SJCRH30 (cell line): ENCODE data around the gene FTL. TPM values are rescaled to one million over a fixed set of nuclear protein-coding genes. Genes with fewer than 3 reads are reported as not detected.

Experiments
- DNase-seq, 2 experiments: peaks; one replicate each; pipeline ENCODE4 v3.0.0-alpha.2; 2015 to 2020
- H3K27ac ChIP-seq: fragments of 250-450 bp; sonication (Bioruptor Pico); 2 replicates; pipeline ENCODE4 v1.5.1; 2020; ENCODE audit warnings: mild to moderate bottlenecking, moderate library complexity
- H3K27me3 ChIP-seq: fragments of 250-450 bp; sonication (Bioruptor Pico); 2 replicates; pipeline ENCODE4 v1.5.1; 2020; ENCODE audit warnings: mild to moderate bottlenecking, moderate library complexity
- H3K36me3 ChIP-seq: fragments of 250-450 bp; sonication (Bioruptor Pico); 2 replicates; pipeline ENCODE4 v1.5.1; 2020; ENCODE audit warnings: mild to moderate bottlenecking, moderate library complexity
- H3K4me1 ChIP-seq: fragments of 250-450 bp; sonication (Bioruptor Pico); 2 replicates; pipeline ENCODE4 v1.5.1; 2020; ENCODE audit warnings: mild to moderate bottlenecking, moderate library complexity
- H3K4me3 ChIP-seq: fragments of 250-450 bp; sonication (Bioruptor Pico); 2 replicates; pipeline ENCODE4 v1.5.1; 2020; ENCODE audit warnings: mild to moderate bottlenecking, moderate library complexity
- H3K9me3 ChIP-seq: fragments of 250-450 bp; sonication (Bioruptor Pico); replicated peaks from 2 replicates; pipeline ENCODE4 v1.5.1; 2020; ENCODE audit warnings: mild to moderate bottlenecking, moderate library complexity
- total RNA-seq: library from RNA; depleted of rRNA; stranded (reverse); fragments of >200 nt; shearing (Covaris generic); gene quantifications from 2 replicates; pipeline ENCODE4 v1.2.3, GENCODE V29; 2014

FTL gene
- total RNA-seq, 1 experiment from 2014 or later: 1,133 TPM

DNA sequence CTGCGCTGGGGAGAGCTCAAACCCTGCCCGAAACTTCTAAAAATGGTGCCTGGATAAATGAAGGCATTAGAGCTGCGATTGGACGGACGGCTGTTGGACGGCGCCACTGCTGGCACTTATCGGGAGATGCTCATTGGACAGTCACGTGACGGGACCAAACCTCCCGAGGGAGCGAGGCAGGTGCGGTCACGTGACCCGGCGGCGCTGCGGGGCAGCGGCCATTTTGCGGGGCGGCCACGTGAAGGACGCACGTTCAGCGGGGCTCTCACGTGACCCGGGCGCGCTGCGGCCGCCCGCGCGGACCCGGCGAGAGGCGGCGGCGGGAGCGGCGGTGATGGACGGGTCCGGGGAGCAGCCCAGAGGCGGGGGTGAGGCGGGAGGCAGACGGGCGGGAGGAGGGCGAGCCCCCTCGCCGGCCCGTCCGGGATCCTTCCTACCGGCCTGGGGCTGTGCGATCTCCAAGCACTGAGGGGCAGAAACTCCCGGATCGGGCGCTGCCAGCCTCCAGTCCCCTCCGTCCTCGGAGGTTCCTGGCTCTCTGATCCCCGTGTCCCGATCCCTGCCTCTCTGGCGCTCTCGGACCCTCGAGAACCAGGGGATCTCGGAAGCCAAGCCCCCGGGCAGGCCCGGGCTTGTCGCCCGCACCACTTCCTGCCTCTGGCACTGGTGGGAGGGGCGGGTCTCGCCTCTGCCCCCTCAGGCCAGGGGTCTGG, 10.4 kb upstream of the FTL start, which contains the start of gene BAX:
BAX (plus strand) TSS at position 281 of the 713 bp plus-strand sequence; CDS start at position 335, 54 bp downstream.
- Histone ChIP-seq H3K27me3 (no peaks in the 10 kb centered on the region), H3K27ac (peak within 1 kb of the TSS; percentile 79), H3K4me3 (peak within 1 kb of the TSS; percentile 76), H3K36me3 (peaks cover 2% of the 10 kb centered on the region; the same call in 1 of the 2 replicates), H3K9me3 (no peaks in the 10 kb centered on the region), H3K4me1 (no peaks in the 10 kb centered on the region; the same call in 1 of the 2 replicates)
- peak; percentile 98 for DNase-seq

DNA sequence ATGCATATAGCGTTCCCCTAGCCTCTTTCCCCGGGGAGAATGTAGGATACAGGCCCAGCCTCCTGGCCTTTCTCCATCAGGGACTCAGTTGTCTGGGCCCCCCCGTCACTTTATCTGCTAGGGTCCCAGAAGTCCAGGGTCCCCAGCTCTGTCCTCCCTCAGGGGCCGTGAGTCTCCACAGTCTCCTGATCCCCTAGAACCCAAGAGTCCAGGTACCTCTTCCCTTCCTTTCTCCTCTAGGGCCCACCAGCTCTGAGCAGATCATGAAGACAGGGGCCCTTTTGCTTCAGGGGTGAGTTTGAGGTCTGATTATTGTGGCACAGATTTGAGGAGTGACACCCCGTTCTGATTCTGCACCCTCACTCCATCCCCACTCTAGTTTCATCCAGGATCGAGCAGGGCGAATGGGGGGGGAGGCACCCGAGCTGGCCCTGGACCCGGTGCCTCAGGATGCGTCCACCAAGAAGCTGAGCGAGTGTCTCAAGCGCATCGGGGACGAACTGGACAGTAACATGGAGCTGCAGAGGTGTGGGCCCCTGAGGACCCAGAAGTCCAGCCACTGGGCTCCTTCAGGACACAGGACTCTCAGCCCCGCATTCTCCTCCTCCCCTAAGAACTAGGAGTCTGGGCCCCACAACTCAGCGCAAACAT, 9.7 kb upstream of the FTL start:
- DNase-seq: no peak
- Histone ChIP-seq H3K36me3 (peaks cover 2% of the 10 kb centered on the region), H3K9me3 (no peaks in the 10 kb centered on the region), H3K4me1 (no peaks in the 10 kb centered on the region; the same call in 1 of the 2 replicates), H3K4me3 (peak overlapping the region; percentile 76), H3K27ac (peak overlapping the region; percentile 79), H3K27me3 (no peaks in the 10 kb centered on the region)

DNA sequence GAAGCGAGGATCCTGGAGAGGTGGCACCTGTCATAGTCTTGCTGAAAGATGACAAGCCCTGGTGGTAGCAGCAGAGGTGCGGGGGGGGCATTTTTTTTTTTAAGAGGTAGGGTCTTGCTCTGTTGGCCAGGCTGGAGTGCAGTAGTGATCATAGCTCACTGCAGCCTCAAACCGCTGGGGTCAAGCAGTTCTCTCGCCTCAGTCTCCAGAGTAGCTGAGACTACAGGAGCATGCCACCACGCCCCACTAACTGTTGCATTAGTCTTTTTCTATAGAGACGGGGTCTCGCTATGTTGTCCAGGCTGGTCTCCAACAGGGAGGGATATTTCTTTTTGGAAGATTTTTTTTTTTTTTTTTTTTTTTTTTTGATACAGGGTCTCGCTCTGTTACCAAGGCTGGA, 7.1 kb upstream of the FTL start:
- Histone ChIP-seq H3K4me3 (no peak overlapping the region), H3K36me3 (peaks cover 5% of the 10 kb centered on the region), H3K9me3 (no peaks in the 10 kb centered on the region), H3K27ac (no peak overlapping the region), H3K4me1 (peaks cover 5% of the 10 kb centered on the region; the same call in 1 of the 2 replicates), H3K27me3 (no peaks in the 10 kb centered on the region)
- DNase-seq: no peak

GRCh38 chr19:48959341-48960239, 5.5 kb upstream of the FTL start:
- Histone ChIP-seq H3K27ac (no peak overlapping the region), H3K36me3 (peaks cover 5% of the 10 kb centered on the region), H3K4me3 (no peak overlapping the region), H3K9me3 (no peaks in the 10 kb centered on the region), H3K27me3 (no peaks in the 10 kb centered on the region), H3K4me1 (peaks cover 17% of the 10 kb centered on the region)
- DNase-seq: no peak

DNA sequence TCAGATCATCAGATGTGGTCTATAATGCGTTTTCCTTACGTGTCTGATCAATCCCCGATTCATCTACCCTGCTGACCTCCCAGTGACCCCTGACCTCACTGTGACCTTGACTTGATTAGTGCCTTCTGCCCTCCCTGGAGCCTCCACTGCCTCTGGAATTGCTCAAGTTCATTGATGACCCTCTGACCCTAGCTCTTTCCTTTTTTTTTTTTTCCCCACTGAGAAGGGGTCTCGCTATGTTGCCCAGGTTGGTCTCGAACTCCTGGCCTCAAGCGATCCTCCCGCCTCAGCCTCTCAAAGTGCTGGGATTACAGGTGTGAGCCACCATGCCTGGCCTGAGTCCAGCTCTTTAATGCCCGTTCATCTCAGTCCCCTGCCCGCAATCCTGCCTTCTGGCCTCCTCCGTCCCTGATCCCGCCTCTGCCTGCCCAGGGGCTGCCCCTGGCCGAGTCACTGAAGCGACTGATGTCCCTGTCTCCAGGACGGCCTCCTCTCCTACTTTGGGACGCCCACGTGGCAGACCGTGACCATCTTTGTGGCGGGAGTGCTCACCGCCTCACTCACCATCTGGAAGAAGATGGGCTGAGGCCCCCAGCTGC, 4.0 kb upstream of the FTL start:
- no peak overlapping the region for H3K27ac ChIP-seq
- H3K4me1 ChIP-seq: peaks cover 18% of the 10 kb centered on the region
- no peaks in the 10 kb centered on the region for H3K27me3 ChIP-seq
- peaks cover 7% of the 10 kb centered on the region for H3K36me3 ChIP-seq
- no peak for DNase-seq
- no peak overlapping the region for H3K4me3 ChIP-seq
- H3K9me3 ChIP-seq: no peaks in the 10 kb centered on the region

DNA sequence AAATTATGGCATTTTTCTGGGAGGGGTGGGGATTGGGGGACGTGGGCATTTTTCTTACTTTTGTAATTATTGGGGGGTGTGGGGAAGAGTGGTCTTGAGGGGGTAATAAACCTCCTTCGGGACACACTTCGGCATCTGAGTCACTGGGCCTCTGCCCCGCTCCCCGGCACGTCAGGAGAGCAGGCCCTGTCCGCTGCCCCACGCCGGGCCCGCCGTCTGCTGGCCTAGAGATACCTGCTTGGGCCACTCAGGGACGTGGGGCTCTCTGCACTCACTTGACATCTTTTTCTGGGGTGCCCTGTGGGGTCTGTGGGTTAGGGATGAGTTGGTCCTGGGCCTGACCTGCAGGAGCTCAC, 3.5 kb upstream of the FTL start:
- Histone ChIP-seq H3K4me3 (no peak overlapping the region), H3K27me3 (no peaks in the 10 kb centered on the region), H3K27ac (no peak overlapping the region), H3K9me3 (no peaks in the 10 kb centered on the region), H3K36me3 (peaks cover 12% of the 10 kb centered on the region), H3K4me1 (peaks cover 18% of the 10 kb centered on the region)
- DNase-seq: no peak

DNA sequence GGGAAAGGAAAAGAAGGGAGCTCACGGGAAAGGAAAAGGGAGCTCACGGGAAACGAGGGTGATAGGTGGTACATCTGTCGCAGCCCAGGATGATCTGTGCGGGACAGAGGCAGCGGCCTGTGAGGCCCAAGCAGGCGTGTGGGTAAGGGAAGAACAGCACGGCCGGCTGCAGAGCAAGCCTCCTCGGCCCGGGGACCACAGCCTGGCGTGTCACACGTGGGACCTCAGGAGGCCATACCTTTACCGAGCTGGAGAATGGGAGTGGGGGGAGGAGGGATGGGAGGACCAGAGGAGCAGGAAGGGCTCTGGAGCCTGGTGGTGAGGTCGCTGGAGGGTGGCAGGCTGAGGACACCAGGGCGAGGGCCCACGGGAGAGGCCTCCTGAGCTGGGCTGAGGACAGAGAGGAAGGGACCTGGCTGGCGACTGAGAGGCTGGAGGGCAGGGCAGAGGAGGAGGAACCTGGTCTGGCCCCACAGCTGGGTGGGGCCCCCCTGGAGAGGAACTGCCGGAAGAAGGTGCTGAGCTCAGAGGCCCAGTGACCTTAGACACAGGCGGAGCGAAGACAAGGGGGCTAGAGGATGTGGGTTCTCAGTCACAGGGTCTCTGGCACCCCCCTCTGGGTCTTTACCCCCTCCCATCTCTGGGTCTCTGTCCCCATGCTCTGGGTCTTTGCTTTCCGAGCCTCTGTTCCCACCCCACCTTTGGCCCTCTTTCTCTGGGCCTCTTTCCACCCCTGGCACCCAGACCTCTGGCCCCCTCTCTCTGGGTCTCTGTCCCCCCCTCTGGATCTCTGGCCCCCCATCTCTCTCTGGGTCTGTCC, 2.9 kb upstream of the FTL start:
- H3K36me3 ChIP-seq: peaks cover 16% of the 10 kb centered on the region
- H3K9me3 ChIP-seq: no peaks in the 10 kb centered on the region
- H3K4me1 ChIP-seq: peaks cover 18% of the 10 kb centered on the region
- H3K4me3 ChIP-seq: no peak overlapping the region
- DNase-seq: peak in 1 of 2 experiments; percentile 24
- H3K27me3 ChIP-seq: no peaks in the 10 kb centered on the region
- H3K27ac ChIP-seq: peak overlapping the region; percentile 1; the same call in 1 of the 2 replicates

DNA sequence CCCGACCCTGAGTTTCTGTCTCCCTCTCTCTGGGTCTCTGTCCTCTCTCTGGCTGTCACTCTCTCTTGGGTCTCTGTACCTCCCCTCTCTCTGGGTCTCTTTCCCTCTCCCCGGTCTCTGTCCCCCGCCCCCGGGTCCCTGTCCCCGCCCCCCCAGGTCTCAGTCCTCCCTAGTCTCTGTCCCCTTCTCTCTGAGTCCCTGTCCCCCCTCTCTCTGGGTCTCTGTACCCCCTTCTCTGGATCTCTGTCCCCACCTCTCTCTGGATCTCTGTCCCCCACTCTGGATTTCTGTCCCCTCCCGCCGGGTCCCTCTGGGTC, 2.3 kb upstream of the FTL start:
- H3K9me3 ChIP-seq: no peaks in the 10 kb centered on the region
- peaks cover 18% of the 10 kb centered on the region for H3K4me1 ChIP-seq
- H3K27ac ChIP-seq: no peak overlapping the region
- DNase-seq: no peak
- no peak overlapping the region for H3K4me3 ChIP-seq
- no peaks in the 10 kb centered on the region for H3K27me3 ChIP-seq
- H3K36me3 ChIP-seq: peaks cover 20% of the 10 kb centered on the region

DNA sequence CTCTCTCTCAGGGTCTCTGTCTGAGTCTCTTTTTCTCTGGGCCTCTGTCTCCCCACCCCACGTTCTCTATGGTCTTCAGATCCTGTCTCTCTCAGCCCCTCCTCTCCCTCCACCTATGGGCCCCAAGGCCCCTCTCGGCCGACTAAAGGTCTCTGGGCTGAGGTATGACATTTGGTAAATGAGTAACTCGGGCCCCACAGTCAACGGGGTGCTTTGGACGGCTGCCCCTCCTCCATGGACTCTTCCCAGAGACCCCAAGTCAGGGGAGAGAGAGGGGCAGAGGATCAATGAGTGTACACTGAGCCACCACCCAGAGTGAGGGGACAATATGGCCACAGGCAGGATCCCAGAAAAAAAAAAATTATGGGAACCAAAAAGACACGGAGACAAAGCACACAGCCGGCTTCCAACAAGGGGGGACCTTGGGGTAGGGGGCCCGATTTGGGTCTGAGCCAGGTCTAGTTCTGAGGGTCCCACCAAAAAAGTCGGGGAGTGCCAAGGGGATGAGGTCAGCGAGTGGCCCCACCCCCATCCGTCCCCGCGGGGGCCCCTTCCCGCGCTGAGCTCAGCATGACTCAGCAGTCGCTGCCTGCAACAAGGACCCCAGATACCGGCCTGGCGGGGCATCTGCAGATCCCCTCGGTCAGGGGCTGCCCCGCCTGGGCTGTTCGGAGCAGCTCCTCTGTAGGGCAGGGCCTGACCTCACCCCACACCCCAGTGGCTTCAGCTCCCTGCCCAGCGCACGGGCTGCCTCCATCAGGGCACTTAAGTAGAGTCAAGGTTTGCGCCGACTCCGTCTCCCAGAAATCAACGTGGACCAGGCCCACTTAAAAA, 1.5 kb upstream of the FTL start:
- Histone ChIP-seq H3K27ac (peak overlapping the region; percentile 95), H3K36me3 (peaks cover 21% of the 10 kb centered on the region), H3K4me1 (peaks cover 18% of the 10 kb centered on the region), H3K9me3 (no peaks in the 10 kb centered on the region), H3K27me3 (no peaks in the 10 kb centered on the region), H3K4me3 (peak overlapping the region; percentile 49)
- peak; percentile 84 to 89 for DNase-seq

DNA sequence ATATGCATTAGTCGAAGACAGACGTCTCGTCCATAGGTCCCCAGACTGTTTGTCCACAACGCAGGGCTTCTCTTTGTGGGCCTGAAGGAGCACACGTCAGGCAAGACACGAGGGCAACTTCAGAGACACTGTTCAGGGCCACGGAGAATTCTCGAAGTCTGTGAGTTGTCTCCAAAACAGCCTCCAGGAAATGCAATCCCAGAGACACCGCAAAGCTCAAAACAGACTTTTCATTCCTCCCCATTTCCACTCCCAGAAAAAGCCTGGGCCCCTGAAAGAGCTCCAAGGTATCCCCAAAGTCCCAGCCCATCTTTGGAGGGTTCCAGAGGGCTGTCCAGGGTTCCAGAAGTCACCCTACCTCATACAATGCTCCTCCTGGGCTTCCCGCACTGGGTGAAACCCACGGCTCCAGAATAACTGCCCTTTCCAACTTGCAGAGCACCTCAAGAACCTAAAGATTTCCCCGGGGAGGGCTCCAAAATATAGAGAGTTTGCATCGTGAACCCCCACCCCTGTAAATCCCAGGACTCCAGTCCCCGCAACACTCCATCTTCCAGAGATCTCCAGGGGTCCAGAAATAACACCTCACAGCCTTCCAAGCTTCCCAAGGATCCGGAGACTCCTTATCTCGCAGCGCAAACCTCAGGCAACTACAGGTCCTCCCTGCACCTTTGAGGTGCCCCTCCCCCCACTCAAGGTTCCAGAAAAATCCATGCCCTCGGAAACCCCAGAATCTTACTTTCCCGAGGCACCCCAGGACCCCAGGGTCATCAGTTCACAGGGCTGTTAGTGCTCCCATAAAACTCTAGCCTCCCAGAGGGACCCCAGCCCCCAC, 687 bp upstream of the FTL start:
- peak overlapping the region; percentile 49 for H3K4me3 ChIP-seq
- H3K27me3 ChIP-seq: no peaks in the 10 kb centered on the region
- H3K4me1 ChIP-seq: peaks cover 18% of the 10 kb centered on the region
- H3K9me3 ChIP-seq: no peaks in the 10 kb centered on the region
- DNase-seq: peak in 1 of 2 experiments; percentile 41
- peak overlapping the region; percentile 95 for H3K27ac ChIP-seq
- H3K36me3 ChIP-seq: peaks cover 29% of the 10 kb centered on the region

DNA sequence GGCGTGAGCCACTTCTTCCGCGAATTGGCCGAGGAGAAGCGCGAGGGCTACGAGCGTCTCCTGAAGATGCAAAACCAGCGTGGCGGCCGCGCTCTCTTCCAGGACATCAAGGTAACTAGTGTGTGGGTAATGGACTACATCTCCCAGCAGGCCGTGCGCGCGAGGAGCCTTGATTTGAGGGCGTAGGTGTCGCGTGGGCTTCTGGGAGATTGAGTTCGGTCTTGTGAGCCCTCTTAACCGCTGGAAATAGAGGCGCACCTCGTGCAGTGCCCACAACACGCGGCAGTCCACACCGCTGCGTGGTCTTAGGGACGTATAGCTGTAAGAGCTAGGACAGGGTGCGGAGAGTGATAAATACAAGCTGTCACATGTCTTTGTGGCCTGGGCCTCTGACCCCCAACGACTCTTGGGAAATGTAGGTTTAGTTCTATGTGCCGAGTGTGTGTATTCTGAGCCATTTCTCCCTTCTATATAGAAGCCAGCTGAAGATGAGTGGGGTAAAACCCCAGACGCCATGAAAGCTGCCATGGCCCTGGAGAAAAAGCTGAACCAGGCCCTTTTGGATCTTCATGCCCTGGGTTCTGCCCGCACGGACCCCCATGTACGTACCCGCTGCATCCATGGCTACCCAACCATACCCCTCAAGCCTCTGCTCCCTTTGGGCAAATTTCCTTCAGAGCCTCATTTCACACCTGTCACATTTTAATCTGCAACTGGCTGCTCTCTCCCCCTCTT, 864 bp downstream of the FTL start:
- H3K27me3 ChIP-seq: no peaks in the 10 kb centered on the region
- peaks cover 18% of the 10 kb centered on the region for H3K4me1 ChIP-seq
- H3K36me3 ChIP-seq: peaks cover 42% of the 10 kb centered on the region
- peak overlapping the region; percentile 76 for H3K4me3 ChIP-seq
- H3K9me3 ChIP-seq: no peaks in the 10 kb centered on the region
- DNase-seq: peak; percentile 89 to 94
- peak overlapping the region; percentile 55 for H3K27ac ChIP-seq
